ENCODE data around the gene ATM. TPM values are rescaled to one million over a fixed set of nuclear protein-coding genes. Genes with fewer than 3 reads are reported as not detected.

ATM gene
- total and polyA plus RNA-seq, 10 of the 15 experiments (the other 5 are each of a cell fraction or from before 2014, with no cell fraction given), result 10.0 to 91.5 (median 40.2) TPM

- TF ChIP-seq, protein P1, sequence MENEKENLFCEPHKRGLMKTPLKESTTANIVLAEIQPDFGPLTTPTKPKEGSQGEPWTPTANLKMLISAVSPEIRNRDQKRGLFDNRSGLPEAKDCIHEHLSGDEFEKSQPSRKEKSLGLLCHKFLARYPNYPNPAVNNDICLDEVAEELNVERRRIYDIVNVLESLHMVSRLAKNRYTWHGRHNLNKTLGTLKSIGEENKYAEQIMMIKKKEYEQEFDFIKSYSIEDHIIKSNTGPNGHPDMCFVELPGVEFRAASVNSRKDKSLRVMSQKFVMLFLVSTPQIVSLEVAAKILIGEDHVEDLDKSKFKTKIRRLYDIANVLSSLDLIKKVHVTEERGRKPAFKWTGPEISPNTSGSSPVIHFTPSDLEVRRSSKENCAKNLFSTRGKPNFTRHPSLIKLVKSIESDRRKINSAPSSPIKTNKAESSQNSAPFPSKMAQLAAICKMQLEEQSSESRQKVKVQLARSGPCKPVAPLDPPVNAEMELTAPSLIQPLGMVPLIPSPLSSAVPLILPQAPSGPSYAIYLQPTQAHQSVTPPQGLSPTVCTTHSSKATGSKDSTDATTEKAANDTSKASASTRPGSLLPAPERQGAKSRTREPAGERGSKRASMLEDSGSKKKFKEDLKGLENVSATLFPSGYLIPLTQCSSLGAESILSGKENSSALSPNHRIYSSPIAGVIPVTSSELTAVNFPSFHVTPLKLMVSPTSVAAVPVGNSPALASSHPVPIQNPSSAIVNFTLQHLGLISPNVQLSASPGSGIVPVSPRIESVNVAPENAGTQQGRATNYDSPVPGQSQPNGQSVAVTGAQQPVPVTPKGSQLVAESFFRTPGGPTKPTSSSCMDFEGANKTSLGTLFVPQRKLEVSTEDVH (IDR thresholded peaks at IDR 0.05; ENCODE audit: low read depth, partially characterized antibody), result peak; percentile 75
- TF ChIP-seq, protein P2, sequence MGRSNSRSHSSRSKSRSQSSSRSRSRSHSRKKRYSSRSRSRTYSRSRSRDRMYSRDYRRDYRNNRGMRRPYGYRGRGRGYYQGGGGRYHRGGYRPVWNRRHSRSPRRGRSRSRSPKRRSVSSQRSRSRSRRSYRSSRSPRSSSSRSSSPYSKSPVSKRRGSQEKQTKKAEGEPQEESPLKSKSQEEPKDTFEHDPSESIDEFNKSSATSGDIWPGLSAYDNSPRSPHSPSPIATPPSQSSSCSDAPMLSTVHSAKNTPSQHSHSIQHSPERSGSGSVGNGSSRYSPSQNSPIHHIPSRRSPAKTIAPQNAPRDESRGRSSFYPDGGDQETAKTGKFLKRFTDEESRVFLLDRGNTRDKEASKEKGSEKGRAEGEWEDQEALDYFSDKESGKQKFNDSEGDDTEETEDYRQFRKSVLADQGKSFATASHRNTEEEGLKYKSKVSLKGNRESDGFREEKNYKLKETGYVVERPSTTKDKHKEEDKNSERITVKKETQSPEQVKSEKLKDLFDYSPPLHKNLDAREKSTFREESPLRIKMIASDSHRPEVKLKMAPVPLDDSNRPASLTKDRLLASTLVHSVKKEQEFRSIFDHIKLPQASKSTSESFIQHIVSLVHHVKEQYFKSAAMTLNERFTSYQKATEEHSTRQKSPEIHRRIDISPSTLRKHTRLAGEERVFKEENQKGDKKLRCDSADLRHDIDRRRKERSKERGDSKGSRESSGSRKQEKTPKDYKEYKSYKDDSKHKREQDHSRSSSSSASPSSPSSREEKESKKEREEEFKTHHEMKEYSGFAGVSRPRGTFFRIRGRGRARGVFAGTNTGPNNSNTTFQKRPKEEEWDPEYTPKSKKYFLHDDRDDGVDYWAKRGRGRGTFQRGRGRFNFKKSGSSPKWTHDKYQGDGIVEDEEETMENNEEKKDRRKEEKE (IDR thresholded peaks at IDR 0.05), result no peak
- TF ChIP-seq EZH2 (IDR thresholded peaks at IDR 0.05; ENCODE audit: borderline replicate concordance, control insufficient read depth, low read depth, low read length), result no peak
- no peak for TF ChIP-seq ELK1 (IDR thresholded peaks at IDR 0.05; ENCODE audit: low read depth, low read length)
- no peak for TF ChIP-seq NFXL1 (IDR thresholded peaks at IDR 0.05; ENCODE audit: borderline replicate concordance)
- no peak for TF ChIP-seq RAD51 (IDR thresholded peaks at IDR 0.05)
- TF ChIP-seq IRF4 (IDR thresholded peaks at IDR 0.05; ENCODE audit: low read depth, low read length), result no peak
- no peak for TF ChIP-seq SUPT20H (IDR thresholded peaks at IDR 0.05; ENCODE audit: borderline replicate concordance, control insufficient read depth, low read depth, low read length)
- TF ChIP-seq, protein P3, sequence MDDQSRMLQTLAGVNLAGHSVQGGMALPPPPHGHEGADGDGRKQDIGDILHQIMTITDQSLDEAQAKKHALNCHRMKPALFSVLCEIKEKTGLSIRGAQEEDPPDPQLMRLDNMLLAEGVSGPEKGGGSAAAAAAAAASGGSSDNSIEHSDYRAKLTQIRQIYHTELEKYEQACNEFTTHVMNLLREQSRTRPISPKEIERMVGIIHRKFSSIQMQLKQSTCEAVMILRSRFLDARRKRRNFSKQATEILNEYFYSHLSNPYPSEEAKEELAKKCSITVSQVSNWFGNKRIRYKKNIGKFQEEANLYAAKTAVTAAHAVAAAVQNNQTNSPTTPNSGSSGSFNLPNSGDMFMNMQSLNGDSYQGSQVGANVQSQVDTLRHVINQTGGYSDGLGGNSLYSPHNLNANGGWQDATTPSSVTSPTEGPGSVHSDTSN (IDR thresholded peaks at IDR 0.05; ENCODE audit: insufficient replicate concordance, low read depth, low read length), result no peak
- TF ChIP-seq BMI1 (IDR thresholded peaks at IDR 0.05; ENCODE audit: borderline replicate concordance), result no peak
- no peak for TF ChIP-seq RCOR1 (conservative IDR thresholded peaks at IDR 0.05; ENCODE audit: low read depth, low read length)
- TF ChIP-seq RUNX3 (IDR thresholded peaks at IDR 0.05; ENCODE audit: low read length), result peak; percentile 83
- TF ChIP-seq RFX5 (IDR thresholded peaks at IDR 0.05; ENCODE audit: low read depth, low read length), result no peak
- TF ChIP-seq BHLHE40 (IDR thresholded peaks at IDR 0.05; ENCODE audit: borderline replicate concordance in 1 of 2, low read depth in 2 of 2, low read length in 1 of 2), result no peak
- no peak for TF ChIP-seq MXI1 (IDR thresholded peaks at IDR 0.05; ENCODE audit: low read depth, low read length)
- TF ChIP-seq KDM1A (IDR thresholded peaks at IDR 0.05; ENCODE audit: borderline replicate concordance), result no peak
- TF ChIP-seq ZSCAN29 (IDR thresholded peaks at IDR 0.05), result no peak
- peak; percentile 70 for TF ChIP-seq MLLT1 (IDR thresholded peaks at IDR 0.05)
- TF ChIP-seq ZNF24 (IDR thresholded peaks at IDR 0.05), result no peak
Measured at GRCh38 chr11:108221911-108222573, 825 bp upstream of the ATM start (continued).

All from GM12878 (cell line).